ENCODE measurements around the gene UNG. TPM values are rescaled to one million over a fixed set of nuclear protein-coding genes. Genes with fewer than 3 reads are reported as not detected.
"Not testable (repeated sequence)": the region's sequence is repeated elsewhere in the genome, so short reads cannot be mapped to it uniquely, and the experiment has no call there.

The UNG gene
- total RNA-seq, 1 donor from 2014 or later, result 17.8 TPM

GRCh38 chr12:109121346-109121880 lies 24.0 kb downstream of the UNG start:
- no peak for DNase-seq

DNA sequence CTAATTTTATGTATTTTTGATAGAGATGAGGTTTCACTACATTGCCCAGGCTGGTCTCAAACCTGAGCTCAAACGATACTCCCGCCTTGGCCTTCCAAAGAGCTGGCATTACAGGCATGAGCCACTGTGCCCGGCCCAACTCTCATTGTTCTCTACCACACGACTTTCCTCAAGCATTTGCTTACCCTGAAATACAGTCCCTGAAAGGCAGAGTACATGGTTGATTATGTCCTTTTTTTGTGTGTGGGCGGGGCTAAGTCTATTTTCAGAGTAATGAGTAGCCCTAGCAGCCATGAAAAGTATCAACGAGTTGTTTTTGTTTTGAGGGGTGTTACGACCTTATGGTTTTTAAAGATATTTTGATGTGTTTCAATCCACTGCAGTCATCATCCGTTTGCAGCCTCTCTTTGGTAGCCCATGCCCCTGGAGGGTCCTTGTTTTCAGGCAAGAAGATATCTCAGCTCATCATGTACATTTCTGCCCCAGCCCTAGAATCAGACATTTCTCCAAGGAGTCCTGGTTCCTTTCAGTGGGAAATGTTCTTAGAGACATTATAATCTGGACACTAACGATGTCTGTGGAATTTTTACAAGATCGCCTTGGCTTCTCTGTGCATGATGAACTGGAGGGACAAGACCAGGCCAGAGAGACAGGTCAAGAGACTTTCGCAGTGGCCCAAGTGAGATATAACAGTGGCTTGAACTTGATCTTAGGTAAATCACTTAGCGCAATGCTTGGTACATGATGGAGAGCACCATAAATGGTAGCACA lies 27.7 kb downstream of the UNG start:
- DNase-seq, result no peak

DNA sequence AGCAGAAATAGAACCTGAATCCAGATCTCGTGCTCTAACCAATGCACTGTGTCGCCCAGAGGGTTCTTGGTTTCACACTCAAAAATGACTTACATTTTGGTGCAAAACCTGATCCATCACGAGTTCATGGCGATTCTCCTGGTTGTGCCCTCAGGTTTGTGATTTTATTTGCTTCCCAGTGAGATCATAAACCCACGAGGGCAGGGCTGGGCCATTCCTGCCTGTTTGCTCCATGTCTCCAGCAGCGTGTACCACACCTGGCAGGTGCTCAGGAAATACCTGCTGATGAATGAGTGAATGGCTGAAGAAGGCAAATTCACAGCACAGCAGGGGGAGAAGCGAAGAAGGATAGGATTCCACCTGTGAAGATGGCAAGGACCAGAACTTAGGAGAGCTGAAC lies 28.4 kb downstream of the UNG start:
- no peak for DNase-seq

DNA sequence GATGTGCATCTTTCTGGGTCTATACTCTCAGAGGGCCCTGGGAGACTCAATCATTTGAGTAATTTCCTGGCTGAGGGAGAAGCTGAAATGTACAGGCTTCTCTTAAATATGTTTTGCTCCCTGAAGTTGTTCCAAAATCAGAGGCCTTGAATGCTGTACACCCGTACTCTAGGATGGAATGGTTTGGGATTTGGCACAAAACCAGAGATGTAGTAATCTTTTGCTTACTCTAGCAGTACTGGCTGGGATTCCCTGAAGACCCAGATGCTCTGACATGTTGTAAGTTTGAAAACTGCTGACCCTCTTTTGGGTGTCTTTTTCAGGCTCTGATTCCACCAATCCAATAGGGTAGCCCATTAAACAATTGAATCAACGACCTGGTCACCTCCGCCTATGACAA lies 29.4 kb downstream of the UNG start:
- peak; percentile 61 for DNase-seq

- DNase-seq, result no peak
Observed at GRCh38 chr12:109127533-109128242, 30.3 kb downstream of the UNG start.

GRCh38 chr12:109130297-109131153 lies 33.1 kb downstream of the UNG start:
- DNase-seq, result no peak

- no peak for DNase-seq
Observed at GRCh38 chr12:109131154-109132050, 34.0 kb downstream of the UNG start.

DNA sequence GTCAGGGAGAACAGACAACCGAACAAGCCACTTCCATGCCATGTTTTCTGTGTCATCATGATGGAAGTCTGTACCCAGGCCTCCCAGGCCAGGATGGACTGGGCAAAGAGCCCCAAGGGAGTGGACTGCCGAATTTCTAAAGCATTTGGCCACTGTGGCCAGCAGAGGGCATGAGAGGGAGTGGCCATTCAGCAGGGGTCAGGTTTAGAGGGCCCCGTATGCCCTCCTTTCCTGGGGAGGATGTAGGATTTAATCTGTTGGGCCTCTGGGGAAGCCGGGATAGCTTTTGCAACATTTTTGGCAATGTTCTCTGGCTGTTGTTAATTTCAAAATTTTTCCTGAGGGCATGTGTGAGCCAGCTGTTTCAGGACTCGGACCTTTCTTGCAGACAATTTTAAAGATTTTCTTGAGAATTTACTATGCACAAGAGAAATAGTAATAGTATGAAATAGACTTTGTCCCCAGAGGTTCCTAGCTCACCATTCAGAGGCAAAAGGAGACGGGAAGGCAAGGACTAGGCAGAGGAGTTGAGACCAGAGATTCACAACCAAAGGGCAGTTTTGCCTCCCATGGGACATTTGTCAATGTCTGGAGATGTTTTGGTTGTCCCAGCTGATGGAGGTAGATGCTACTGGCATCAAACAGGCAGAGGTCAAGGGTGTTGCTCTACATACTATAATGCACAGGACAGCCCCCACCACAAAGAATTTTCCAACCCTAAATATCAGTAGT lies 37.0 kb downstream of the UNG start:
- peak; percentile 23 for DNase-seq

DNA sequence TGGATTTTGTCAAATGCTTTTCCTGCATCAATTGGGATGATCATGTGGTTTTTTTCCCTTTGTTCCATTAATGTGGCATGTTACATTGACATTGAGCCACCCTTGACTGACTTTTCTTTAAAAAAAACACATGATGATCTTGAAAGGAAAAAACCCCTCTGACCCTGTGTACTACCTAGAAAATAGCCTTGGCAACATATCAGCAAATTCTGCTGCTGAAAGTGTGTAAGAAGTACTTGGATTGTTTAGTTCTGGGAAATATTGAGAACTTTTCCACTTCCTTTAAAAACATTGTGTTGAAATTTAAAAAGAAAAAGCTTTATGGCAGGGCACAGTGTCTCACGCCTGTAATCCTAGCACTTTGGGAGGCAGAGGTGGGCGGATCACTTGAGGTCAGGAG lies 39.7 kb downstream of the UNG start:
- DNase-seq, result no peak

DNA sequence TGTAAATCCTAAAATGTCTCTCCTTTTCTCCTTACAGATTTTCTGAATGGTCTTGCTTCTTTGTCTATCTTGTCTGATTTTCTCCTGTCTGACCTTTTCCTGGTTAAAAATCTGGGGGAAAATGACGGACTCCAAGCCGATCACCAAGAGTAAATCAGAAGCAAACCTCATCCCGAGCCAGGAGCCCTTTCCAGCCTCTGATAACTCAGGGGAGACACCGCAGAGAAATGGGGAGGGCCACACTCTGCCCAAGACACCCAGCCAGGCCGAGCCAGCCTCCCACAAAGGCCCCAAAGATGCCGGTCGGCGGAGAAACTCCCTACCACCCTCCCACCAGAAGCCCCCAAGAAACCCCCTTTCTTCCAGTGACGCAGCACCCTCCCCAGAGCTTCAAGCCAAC lies 42.0 kb downstream of the UNG start:
- no peak for DNase-seq

- no peak for DNase-seq
Observed at GRCh38 chr12:109139791-109140190, 42.4 kb downstream of the UNG start.

- DNase-seq, result no peak
Observed at GRCh38 chr12:109140560-109140959, 43.2 kb downstream of the UNG start.

DNA sequence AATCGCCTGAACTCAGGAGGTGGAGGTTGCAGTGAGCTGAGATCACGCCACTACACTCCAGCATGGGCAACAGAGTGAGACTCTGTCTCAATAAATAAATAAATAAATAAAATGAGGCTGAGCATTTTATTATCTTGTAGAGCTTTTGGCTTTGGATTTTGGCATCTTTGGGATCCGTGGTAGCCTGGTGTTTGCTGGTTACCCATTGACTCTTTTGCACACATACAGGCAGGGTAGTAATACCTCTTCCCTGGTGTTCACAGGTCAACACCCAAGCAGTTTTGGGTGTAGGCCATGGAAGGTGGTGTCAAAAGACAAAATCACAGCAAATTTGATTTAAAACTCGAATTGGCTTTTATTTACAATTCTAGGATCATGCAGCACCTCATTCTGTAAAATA lies 46.8 kb downstream of the UNG start:
- no peak for DNase-seq

DNA sequence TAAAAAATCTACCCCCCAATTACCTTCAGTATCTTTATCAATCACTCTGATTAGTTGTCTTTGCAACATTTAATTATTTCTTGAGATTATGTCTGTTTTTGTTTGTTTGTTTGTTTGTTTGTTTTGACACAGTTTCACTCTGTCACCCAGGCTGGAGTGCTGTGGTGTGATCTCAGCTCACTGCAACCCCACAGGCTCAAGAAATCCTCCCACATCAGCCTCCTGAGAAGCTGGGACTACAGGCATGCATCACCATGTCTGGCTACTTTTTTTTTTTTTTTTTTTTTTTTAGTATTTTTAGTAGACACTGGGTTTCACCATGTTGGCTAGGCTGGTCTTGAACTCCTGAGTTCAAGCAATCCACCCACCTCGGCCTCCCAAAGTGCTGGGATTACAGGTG lies 49.7 kb downstream of the UNG start:
- not testable (repeated sequence) for DNase-seq

DNA sequence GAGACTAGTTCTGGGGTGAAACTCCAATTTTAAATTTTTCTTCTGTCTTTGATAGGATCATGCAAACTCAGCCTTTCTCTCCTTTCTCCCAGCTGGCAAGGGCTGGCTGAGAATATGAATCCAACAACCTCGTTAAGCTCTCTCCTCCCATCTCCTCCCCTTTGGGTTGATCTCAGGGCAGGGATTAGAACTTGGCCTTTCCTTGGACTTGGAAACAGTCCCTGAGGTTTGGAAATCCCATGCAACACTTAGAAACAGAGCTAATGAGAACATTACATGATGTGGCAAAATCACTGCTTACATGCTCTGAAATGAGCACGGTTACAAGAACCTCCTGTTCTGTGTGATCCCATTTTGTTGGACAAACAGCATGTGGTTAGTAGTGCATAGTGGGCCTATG lies 50.6 kb downstream of the UNG start:
- DNase-seq, result peak; percentile 89

DNA sequence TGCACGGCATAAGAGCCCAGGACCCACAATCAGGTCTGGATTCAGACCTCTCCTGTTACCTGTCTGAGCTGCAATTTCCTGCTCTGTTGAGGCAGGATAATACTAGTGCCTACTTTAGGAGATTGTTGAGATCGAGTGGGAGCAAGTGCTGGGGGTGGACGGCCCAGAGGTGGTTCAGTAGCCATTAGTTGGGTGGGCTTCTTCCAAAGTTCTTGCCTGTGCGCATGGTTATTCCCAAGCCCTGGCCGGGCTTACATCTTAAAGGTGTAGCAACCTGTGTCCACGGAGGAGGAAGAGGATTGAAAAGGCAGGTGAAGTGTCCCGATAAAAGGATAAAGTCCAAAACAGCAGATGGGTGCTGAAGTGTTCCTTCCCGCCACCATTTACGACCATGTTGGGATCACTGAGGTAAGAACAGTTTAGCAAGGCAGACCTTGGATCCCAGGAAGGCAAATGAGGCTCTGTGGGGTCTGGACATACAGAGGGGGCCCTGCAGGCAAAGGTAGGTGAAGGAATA lies 52.8 kb downstream of the UNG start:
- DNase-seq, result no peak

GRCh38 chr12:109151457-109151856 lies 54.1 kb downstream of the UNG start:
- no peak for DNase-seq

DNA sequence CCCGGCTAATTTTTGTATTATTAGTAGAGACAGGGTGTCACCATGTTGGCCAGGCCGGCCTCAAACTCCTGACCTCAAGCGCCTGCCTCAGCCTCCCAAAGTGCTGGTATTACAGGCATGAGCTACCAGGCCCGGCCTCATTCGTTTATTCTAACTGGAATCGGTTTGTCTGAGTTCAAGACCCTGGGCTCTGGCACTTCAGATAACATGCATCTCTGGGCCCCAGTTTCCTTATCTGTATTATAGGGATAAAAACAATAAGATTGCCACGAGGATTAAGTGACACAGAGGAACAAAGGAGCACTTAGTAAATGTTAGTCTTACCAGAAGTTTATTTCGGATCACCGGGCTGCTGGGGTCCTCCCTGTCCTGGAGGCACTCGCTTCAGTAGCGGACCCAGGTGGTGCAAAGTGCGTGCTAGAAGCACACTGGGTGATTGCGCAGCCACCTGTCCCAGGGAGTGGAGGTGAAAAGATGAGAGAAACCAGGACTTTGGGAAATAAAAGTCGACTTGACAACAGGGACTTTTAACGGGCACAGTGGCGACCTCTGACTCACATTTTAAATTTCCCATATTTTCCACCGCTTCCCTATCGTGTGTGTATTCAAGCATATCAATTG lies 56.5 kb downstream of the UNG start:
- no peak for DNase-seq

DNA sequence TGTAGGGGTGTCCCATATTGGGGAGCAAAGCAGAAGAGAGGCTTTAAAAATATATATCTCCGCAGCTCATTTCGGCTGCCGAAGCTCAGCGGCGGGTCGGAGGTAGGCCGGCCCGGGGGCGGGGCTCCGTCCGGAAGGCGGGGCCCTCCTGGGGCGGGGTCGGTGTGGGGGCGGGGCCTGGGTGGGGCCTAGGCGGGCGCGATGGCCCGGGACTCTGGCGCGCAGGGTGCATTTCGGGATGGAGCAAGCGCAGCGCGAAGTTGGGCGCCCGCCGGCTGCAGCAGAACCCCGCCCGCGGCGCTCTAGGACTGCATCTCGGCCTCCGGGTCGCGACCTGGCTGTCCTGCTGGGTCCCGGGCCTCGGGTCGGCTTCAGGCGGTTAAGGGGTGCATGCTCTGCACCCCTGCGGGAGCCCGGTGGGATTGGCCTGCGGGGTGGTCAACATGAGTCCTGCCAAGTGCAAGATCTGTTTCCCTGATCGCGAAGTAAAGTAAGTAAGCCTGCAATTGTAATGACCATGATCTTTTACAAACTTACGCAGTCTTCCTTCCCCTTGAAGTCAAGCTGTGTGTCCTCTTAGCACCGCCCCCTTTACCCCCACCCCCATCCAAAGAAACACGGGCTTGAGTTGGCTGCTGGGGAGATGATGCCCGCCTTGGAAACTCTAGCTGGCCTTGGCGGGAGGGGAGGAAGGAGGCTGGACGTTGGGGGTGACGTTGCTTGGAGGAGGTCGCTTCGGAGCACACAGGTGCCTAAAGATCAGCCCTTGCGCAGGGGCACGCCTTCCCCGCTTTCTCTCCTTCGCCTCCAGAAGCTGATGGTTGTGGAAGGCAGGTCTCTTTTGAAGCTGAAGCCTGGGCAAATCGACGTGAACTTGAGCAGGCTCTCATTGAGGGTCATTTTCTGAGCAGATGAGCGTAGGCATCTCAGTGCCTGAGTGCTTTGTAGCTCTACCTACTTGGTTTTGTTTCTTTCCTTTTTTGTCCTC lies 57.3 kb downstream of the UNG start:
- DNase-seq, result peak; percentile 38
